Renal cortex interstitium (tissue), 11 donors: ENCODE data around the gene SSR2. TPM values are rescaled to one million over a fixed set of nuclear protein-coding genes. Genes with fewer than 3 reads are reported as not detected.

Experiments
- DNase-seq, 11 donors: peaks; one replicate each; pipeline ENCODE4 v3.0.0-alpha.2; 2013; ENCODE audit warnings: low read depth in 9 of 11, low spot score in 4 of 11; ENCODE audit errors: extremely low read depth in 1 of 11
- polyA plus RNA-seq, 3 donors: library from polyadenylated mRNA; unstranded; fragments of 120-200 nt; gene quantifications; one replicate each; pipeline ENCODE4 v1.2.1, GENCODE V29; 2013; ENCODE audit not compliant: insufficient read length in 3 of 3

Gene SSR2
- polyA plus RNA-seq, 3 donors: 351 to 415 (median 404) TPM

DNA sequence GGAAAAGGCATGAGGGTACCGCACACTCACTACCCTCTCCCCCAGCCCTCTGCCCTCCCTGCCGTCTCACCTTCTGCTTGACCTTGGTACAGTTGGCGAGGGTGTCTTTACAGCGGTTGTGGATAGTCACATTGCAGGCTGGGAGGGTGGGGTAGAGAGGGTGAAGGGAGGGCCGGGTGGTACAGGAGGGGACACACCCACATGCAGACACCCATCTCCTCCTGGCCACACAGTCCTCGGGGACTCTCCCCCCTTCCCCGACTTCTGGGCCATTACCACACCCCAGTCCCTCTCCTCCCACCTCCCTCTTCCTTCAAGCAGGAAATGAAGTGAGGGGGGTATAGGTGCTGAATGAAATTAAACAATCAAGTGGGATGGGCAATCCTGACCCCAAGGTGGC, 54.0 kb downstream of the SSR2 start:
- DNase-seq: no peak

DNA sequence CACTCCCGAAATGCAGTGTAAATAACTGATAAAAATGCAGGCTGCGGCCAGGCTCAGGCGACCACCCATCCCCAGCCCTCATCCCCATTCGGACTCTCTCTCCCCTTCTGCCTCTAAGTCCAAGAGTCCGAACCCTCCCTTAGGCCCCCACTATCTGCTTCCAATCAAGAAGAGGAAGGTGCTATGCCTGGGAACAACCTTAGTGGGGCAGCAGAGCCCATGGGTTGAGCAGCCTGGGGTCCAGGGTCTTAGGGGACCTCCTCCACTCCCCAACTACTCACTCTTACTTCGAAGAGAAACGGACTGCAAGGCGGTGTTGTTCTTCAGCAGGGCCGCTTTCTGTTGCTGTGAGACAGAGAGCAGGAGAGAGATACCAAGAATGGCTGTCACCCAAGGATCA, 54.6 kb downstream of the SSR2 start:
- DNase-seq: no peak

DNA sequence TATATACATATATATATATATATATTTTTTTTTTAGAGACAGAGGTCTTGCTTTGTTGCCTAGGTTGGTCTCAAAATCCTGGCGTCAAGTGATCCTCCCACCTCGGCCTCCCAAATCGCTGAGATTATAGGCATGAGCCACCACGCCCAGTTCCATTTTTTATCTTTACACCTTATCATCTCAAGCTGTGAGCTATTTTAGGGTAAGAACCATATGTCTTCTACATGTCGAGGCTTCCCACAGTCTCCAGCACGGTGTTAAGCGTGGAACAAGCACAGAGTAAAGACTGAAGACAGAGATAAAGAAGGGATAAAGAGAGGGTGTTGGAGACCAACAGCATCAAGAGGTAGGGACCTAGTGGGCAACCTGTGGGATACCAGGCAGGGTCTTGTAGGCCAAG, 56.6 kb downstream of the SSR2 start:
- no peak for DNase-seq

DNA sequence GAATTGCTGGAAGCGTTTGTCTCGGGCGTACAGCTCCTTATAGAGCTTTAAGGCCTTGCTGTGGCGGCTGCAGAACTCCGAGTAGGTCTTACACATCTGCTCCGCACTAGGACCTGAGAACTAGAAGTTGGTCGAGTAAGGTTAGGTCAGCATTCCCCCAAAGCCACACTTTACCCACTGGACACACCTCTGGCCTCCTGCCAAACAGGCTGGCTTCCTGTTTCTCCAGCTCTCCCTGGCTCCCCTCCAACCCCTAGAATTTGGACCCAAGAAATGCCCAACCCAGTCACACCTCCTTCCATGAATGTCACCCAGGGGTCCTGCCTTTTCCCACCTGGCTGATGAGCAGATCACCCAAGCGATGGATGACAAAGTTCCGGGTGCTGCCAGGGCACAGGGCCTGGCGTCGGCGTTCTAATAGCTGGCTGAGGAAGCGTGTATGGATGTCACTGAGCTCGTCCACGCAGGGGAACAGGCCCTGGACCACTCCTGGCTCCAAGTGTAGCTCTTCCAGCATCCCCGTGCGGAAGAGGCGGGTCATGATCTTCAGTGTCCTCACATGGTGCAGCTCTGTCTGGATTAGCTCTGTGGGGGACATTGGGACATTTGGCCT, 58.0 kb downstream of the SSR2 start:
- no peak for DNase-seq

DNA sequence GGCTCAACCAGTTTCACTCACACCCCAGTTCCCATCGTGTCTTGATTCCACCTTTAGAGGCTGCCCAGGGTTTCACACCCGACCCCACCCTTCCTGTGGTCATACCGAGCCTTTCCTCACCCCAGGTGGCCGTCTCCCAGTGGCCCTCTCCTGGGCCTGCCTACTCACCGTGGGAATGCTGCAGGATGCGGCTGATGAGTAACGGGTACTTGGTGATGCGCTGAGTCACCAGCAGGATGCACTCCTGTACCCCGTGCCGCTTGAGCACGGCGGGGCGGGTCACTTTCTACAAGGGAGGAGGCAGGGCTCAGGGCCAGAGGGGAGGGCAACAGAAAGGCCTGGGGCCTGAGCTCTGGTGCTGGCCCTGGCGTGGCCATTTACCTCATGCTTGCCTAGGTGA, 58.8 kb downstream of the SSR2 start:
- DNase-seq: no peak

DNA sequence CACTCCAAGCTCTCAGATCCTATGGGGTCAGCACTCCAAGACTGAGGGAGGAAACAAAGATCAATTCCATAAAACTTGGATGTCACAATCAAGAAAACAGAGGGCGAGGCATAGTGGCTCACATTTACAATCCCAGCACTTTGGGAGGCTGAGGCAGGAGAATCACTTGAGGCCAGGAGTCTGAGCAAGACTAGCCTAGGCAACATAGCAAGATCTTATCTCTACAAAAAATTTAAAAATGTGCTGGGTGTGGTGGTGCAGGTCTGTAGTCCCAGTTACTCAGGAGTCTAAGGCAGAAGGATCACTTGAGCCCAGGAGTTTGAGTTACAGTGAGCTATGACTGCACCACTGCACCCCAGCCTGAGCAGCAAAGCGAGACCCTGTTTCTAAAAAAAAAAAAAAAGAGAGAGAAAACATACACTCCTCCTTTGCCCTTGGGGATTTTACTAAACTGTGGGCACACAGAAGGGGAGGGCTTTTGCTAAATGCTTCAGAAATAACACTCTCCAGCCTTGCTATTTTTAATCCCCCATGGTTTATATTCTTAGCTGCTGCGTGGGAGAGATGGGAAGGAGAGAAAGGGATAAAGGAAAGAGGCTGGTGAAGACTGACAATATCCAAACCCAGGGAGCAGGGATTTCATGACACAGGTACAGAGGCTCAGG, 60.5 kb downstream of the SSR2 start:
- no peak for DNase-seq

Other genes starting within 250 kb of the SSR2 start
- gene GON4L, start 163.7 kb downstream of the SSR2 start, polyA plus RNA-seq: 10 to 100 TPM; 46.5 to 64.7 (median 52.0) TPM
- gene SYT11, start 161.4 kb downstream of the SSR2 start, polyA plus RNA-seq: 10 to 100 TPM; 18.0 to 20.0 (median 18.9) TPM
- 10 to 100 TPM; 49.2 to 56.8 (median 50.6) TPM for gene RIT1, start 109.6 kb downstream of the SSR2 start, polyA plus RNA-seq
- 10 to 100 TPM; 48.4 to 81.3 (median 52.5) TPM for gene KHDC4, start 86.5 kb downstream of the SSR2 start, polyA plus RNA-seq
- under 1 TPM in 2 of 3 donors, not detected in 1; 0.09 to 0.25 TPM for gene RXFP4, start 79.3 kb downstream of the SSR2 start, polyA plus RNA-seq
- 10 to 100 TPM; 75.4 to 82.0 (median 77.6) TPM for gene ARHGEF2, start 42.4 kb downstream of the SSR2 start, polyA plus RNA-seq
- gene UBQLN4, start 32.8 kb upstream of the SSR2 start, polyA plus RNA-seq: 10 to 100 TPM; 53.3 to 57.8 (median 53.7) TPM
- 10 to 100 TPM; 51.4 to 65.5 (median 58.1) TPM for gene LAMTOR2, start 33.8 kb upstream of the SSR2 start, polyA plus RNA-seq
- 10 to 100 TPM; 46.2 to 67.0 (median 47.6) TPM for gene RAB25, start 40.2 kb upstream of the SSR2 start, polyA plus RNA-seq
- gene MEX3A, start 61.5 kb upstream of the SSR2 start, polyA plus RNA-seq: 10 to 100 TPM; 42.4 to 54.4 (median 48.0) TPM
- gene LMNA, start 93.8 kb upstream of the SSR2 start, polyA plus RNA-seq: 100 to 1,000 TPM in 1 of 3 donors, 10 to 100 TPM in 2; 67.7 to 140 (median 93.9) TPM
- 10 to 100 TPM; 16.6 to 27.8 (median 18.4) TPM for gene SEMA4A, start 132.6 kb upstream of the SSR2 start, polyA plus RNA-seq
- gene SLC25A44, start 173.2 kb upstream of the SSR2 start, polyA plus RNA-seq: 10 to 100 TPM; 26.1 to 36.0 (median 32.3) TPM
- 10 to 100 TPM; 79.5 to 96.1 (median 93.1) TPM for gene PMF1, start 192.1 kb upstream of the SSR2 start, polyA plus RNA-seq
- gene BGLAP, start 221.2 kb upstream of the SSR2 start, polyA plus RNA-seq: 1 to 10 TPM; 2.1 to 6.7 (median 2.3) TPM
- 1 to 10 TPM; 4.3 to 7.0 (median 5.1) TPM for gene PAQR6, start 227.1 kb upstream of the SSR2 start, polyA plus RNA-seq